GM21447 (cell line): Measurements from ENCODE around the gene UTP18.
"Not testable (repeated sequence)": the region's sequence is repeated elsewhere in the genome, so short reads cannot be mapped to it uniquely, and the experiment has no call there.

Source experiments
- ATAC-seq: cut with Tn5 transposase; IDR thresholded peaks from one replicate; pipeline ENCODE4 v1.9.1; 2021; ENCODE audit not compliant: unreplicated experiment

UTP18 gene

DNA sequence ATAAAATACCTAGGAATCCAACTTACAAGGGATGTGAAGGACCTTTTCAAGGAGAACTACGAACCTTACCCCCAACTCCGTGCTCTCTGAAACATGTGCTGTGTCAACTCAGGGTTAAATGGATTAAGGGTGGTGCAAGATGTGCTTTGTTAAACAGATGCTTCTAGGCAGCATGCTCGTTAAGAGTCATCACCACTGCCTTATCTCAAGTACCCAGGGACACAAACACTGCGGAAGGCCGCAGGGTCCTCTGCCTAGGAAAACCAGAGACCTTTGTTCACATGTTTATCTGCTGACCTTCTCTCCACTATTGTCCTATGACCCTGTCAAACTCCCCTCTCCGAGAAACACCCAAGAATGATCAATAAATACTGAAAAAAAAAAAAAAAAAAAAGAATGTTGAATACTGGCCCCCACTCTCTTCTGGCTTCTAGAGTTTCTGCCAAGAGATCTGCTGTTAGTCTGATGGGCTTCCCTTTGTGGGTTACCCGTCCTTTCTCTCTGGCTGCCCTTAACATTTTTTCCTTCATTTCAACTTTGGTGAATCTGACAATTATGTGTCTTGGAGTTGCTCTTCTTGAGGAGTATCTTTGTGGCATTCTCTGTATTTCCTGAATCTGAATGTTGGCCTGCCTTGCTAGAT lies 70.6 kb downstream of the UTP18 start:
- not testable (repeated sequence) for ATAC-seq

DNA sequence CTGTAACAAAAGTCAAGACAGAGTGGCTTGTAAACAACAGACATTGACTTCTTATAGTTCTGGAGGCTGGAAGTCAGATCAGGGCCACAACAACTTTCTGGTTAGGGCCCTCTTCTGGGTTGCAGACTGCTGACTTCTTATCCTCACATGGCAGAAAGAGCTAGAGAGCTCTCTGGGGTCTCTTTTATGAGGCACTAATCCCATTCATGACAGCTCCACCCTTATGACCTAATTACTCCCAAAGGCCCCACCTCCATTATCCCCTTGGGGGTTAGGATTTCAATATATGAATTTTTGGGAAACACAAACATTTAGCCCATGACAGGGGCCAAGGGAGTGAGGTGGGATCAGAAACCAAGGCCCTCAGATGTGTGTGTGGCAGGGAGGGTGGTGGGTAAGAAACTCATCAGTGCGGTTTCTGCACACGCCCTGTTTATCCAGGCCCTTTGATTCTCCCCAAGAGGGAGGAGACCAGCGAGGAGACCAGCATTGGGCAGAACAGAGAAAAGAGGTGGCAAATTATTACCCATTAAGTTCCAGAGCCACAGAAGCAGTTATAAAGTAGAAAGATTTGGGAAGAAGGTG lies 74.8 kb downstream of the UTP18 start:
- no peak for ATAC-seq

DNA sequence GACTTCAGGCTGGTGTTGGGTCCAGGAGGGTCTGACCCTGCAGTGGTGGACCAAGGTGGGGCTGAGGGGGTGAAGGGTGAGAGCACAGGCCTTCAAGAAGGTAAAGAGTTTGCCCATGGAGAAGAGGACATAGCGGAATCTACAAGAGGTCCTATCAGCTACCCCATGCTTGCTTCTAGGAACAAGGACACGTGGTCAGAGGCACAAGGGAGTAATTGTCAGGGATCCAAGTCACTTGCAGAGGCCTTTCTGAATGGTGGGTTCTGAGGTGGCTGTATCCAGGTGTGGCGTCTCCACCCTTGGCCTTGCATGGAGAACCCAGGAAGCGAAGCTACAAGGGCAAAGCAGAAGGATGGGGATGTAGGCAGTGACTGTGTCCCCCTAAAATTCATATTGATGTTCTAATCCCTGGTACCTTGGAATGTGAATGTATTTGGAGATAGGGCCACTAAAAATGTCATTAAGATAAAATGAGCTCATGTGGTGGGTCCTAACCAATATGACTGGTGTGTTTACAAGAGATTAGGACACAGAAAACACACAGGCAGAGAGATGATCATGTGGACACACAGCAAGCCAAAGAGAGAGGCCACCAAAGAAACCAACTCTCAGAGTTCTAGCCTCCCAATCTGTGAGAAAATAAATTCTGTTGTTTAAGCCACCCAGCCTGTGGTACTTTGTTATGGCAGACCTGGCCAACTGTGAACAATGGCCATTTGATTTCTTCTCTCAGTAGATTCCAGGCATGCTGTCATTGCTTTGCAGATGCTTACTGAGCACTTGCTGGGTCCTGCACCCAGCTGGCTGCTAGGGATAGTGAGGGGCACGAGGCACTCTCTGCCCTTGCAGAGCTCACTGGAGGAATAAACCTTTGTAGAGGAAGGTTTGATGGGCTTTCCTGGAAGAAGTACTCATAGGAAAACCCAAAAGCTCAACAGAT lies 75.8 kb downstream of the UTP18 start:
- ATAC-seq, result no peak

DNA sequence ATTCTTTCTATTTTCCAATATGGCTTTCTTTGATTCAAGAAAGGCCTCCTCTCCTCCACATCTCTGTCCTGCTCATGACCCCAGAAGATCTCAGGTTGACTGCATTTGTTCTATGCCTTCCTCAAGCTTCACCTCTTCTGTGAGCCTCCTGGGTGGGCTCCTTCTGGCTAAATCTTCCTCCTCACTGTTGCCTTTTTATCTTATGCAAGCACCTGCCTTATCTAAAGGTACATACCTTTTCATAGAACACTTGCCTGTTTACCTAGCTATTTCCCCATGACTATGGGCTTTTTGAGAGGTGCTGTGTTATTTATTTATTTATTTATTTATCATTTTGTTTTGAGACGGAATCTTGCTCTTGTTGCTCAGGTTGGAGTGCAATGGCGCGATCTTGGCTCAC lies 81.1 kb downstream of the UTP18 start:
- ATAC-seq, result no peak

DNA sequence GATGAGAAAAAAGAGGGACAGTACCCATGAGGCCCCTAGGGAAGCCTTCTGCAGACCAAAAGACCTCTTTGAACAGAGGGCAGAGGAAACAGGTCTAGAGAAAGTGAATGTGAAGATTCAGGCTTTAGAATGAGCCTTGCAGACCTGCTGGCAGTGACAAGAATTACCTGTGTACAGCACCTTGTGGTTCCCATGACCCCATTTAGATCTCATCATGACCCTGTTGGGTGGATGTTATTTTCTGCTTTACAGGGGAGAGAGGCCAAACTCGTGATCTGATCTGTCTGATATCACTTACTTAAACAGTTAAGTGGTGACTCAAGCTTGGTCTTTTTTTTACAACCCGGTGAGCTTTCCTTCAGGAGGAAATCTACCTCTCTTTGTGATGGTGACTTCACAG lies 81.9 kb downstream of the UTP18 start:
- ATAC-seq, result no peak

DNA sequence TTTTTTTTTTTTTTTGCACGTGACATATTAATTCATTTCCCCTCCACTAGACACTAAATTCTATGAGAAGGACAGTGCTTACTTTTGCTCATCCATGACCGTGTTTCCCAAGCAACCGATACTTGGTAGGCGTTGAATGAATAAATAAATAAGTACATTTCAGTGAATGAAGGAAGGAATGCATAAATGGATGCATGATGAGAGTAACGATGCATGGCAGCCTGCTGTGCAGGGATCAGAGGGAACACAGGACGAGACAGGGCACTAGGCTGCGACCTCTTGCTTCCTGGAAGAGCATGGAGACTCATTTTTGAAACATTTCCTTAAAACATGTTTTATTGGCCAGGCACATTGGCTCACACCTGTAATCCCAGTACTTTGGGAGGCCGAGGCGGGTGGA lies 84.2 kb downstream of the UTP18 start:
- no peak for ATAC-seq

DNA sequence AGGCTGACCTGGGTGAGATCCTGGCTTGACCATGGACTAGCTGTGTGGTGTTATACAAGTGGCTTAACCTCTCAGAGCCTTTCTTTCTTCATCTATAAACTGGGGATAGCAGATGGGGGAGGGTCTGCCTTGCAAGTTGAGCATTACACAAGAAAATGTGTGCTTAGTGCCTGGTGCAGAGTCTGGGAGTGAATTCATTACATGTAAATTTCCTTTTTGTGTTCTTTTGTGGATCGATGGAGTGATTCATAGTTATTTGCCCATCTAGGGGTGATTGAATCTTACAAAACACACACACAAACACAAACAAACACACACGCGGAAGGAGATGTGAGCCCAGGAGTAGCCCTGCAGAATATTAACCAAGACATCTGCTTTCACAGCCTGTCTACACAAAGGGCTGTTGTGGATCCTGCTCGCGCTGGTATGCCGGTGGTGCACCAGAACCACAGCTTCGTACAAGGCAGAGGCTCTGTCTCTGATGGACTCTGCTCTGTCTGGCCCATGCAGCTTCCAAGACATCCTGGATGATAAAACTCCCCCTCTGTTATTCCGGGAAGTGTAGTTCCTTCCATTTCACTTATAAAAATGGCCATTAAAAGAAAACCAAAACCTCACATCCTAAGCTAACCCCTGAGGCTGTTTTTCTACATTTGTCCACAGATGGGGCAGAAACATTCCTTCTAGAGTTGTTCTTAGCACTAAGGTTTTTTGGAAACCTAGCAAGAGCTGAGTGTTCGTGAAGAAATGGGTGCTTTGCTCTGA lies 86.1 kb downstream of the UTP18 start:
- ATAC-seq, result no peak
